CD14-positive monocyte (primary cell): ENCODE results near the gene IGF1R. TPM values are rescaled to one million over a fixed set of nuclear protein-coding genes. Genes with fewer than 3 reads are reported as not detected.

Experiments
- DNase-seq, 3 donors: peaks; one replicate each; pipeline ENCODE4 v3.0.0-alpha.2; 2011 to 2022
- H2AFZ ChIP-seq: 2 replicates; pipeline ENCODE4 v1.6.0; 2012; ENCODE audit warnings: mild to moderate bottlenecking, low read depth, low read length, inconsistent platforms; ENCODE audit not compliant: insufficient read depth, poor library complexity, severe bottlenecking
- H3K27ac ChIP-seq, 2 donors: 1 replicate in 1 of 2; 2 replicates in 1 of 2; pipeline ENCODE4 v1.5.1; 2012 to 2013; ENCODE audit warnings: low read length in 2 of 2, control low read depth in 1 of 2, inconsistent platforms in 1 of 2, low read depth in 1 of 2, mild to moderate bottlenecking in 1 of 2
- H3K27me3 ChIP-seq, 2 donors: one replicate each; pipeline versions ENCODE4 v1.6.0 to v1.6.1; 2011 to 2013; ENCODE audit warnings: low read length in 2 of 2; ENCODE audit not compliant: control insufficient read depth in 2 of 2, insufficient read depth in 2 of 2
- H3K36me3 ChIP-seq, 2 donors: replicated peaks in 1 of 2; 1 replicate in 1 of 2; 2 replicates in 1 of 2; pipeline versions ENCODE4 v1.5.1 to v1.6.1; 2012 to 2013; ENCODE audit warnings: low read length in 2 of 2, control low read depth in 1 of 2, inconsistent platforms in 1 of 2, mild to moderate bottlenecking in 1 of 2; ENCODE audit not compliant: insufficient read depth in 2 of 2, control insufficient read depth in 1 of 2
- H3K4me1 ChIP-seq, 2 donors: 1 replicate in 1 of 2; 2 replicates in 1 of 2; pipeline versions ENCODE4 v1.5.1 to v1.6.1; 2012 to 2013; ENCODE audit warnings: low read length in 2 of 2, control low read depth in 1 of 2, inconsistent platforms in 1 of 2, mild to moderate bottlenecking in 1 of 2, moderate library complexity in 1 of 2; ENCODE audit not compliant: insufficient read depth in 2 of 2, control insufficient read depth in 1 of 2
- H3K4me2 ChIP-seq: replicated peaks from 2 replicates; pipeline ENCODE3; 2012; ENCODE audit warnings: low read length, moderate library complexity, mild to moderate bottlenecking; ENCODE audit not compliant: poor library complexity, severe bottlenecking; ENCODE audit errors: extremely low read depth
- H3K4me3 ChIP-seq, 3 experiments: fragments of 200-600 bp in 1 of 3; sonication (generic) in 1 of 3; replicated peaks in 1 of 3; 1 replicate in 2 of 3; 2 replicates in 1 of 3; pipeline ENCODE4 v1.5.1; 2011 to 2013; ENCODE audit warnings: low read length in 3 of 3, mild to moderate bottlenecking in 3 of 3, control low read depth in 2 of 3, low read depth in 2 of 3, inconsistent platforms in 1 of 3, moderate library complexity in 1 of 3
- H3K79me2 ChIP-seq: 2 replicates; pipeline ENCODE4 v1.6.0; 2012; ENCODE audit warnings: mild to moderate bottlenecking, control low read depth, inconsistent platforms, low read length, moderate library complexity; ENCODE audit not compliant: insufficient read depth
- H3K9ac ChIP-seq: 2 replicates; pipeline ENCODE4 v1.6.0; 2017; ENCODE audit warnings: low read length, mild to moderate bottlenecking; ENCODE audit not compliant: insufficient read depth, poor library complexity, severe bottlenecking
- H3K9me3 ChIP-seq, 2 donors: replicated peaks in 1 of 2; 1 replicate in 1 of 2; 2 replicates in 1 of 2; pipeline versions ENCODE4 v1.5.1 to v1.6.1; 2012 to 2013; ENCODE audit warnings: low read length in 2 of 2, control low read depth in 1 of 2; ENCODE audit not compliant: control insufficient read depth in 1 of 2, insufficient read depth in 1 of 2
- H4K20me1 ChIP-seq: 2 replicates; pipeline ENCODE4 v1.6.0; 2012; ENCODE audit warnings: mild to moderate bottlenecking, low read length, control low read depth, moderate library complexity; ENCODE audit not compliant: insufficient read depth
- H3K27ac Mint-ChIP-seq, 7 donors: one replicate each; pipeline ENCODE4 v1.8.0; 2020; ENCODE audit warnings: mild to moderate bottlenecking in 7 of 7, mixed read lengths in 7 of 7, moderate library complexity in 6 of 7, inconsistent platforms in 2 of 7
- H3K27me3 Mint-ChIP-seq, 3 donors: one replicate each; pipeline ENCODE4 v1.8.0; 2021 to 2022; ENCODE audit warnings: low read depth in 3 of 3, mild to moderate bottlenecking in 3 of 3, mixed read lengths in 3 of 3, moderate library complexity in 3 of 3, inconsistent platforms in 1 of 3
- H3K36me3 Mint-ChIP-seq, 2 donors: one replicate each; pipeline ENCODE4 v1.8.0; 2020; ENCODE audit warnings: mixed read lengths in 2 of 2, inconsistent platforms in 1 of 2, mild to moderate bottlenecking in 1 of 2
- H3K4me1 Mint-ChIP-seq: one replicate; pipeline ENCODE4 v1.8.0; 2020; ENCODE audit warnings: mild to moderate bottlenecking, mixed read lengths
- H3K4me3 Mint-ChIP-seq, 2 donors: one replicate each; pipeline ENCODE4 v1.8.0; 2020; ENCODE audit warnings: mild to moderate bottlenecking in 2 of 2, mixed read lengths in 2 of 2, moderate library complexity in 1 of 2
- H3K9me3 Mint-ChIP-seq, 7 donors: one replicate each; pipeline ENCODE4 v1.8.0; 2020 to 2022; ENCODE audit warnings: mixed read lengths in 7 of 7, mild to moderate bottlenecking in 6 of 7, moderate library complexity in 6 of 7, inconsistent platforms in 2 of 7
- CTCF ChIP-seq: fragments of 200-600 bp; IDR thresholded peaks from one replicate; pipeline ENCODE4 v1.8.0; 2022; ENCODE audit warnings: antibody characterized with exemption, mild to moderate bottlenecking
- WGBS: methylation state at CpG from one replicate; pipeline ENCODE4 v1.1.5; 2013; ENCODE audit warnings: missing lambda C conversion rate; ENCODE audit not compliant: insufficient coverage; 5-methylcytosine and 5-hydroxymethylcytosine counted together
- intact Hi-C, 2 donors: fragments of 100-400 bp; cut with micrococcal nuclease; formaldehyde crosslinking; loops; one replicate each; pipeline versions ENCODE4 v1.15.0 to v1.15.1; 2023
- polyA plus RNA-seq, 3 donors: library from polyadenylated mRNA; depleted of rRNA in 1 of 3; unstranded in 2 of 3; stranded (reverse) in 1 of 3; fragments of 300-500 nt in 2 of 3; fragments of >200 nt in 1 of 3; fragmentation: Illumina TruSeq in 2 of 3; gene quantifications; 1 replicate in 2 of 3; 2 replicates in 1 of 3; pipeline ENCODE4 v1.2.3, GENCODE V29; 2012 to 2021

The IGF1R gene
- polyA plus RNA-seq, 3 donors = 0.35 to 4.9 (median 0.67) TPM

- TF ChIP-seq CTCF = no peak
- DNase-seq = peak in 2 of 3 donors; percentile 29 to 36
- H3K4me2 ChIP-seq = peak overlapping the region; percentile 79
- H3K9me3 ChIP-seq = no peaks in the 10 kb centered on the region
- peaks cover 34 to 57% of the 10 kb centered on the region in 2 donors for H3K27me3 ChIP-seq
- intact Hi-C loops = loop anchor here in 1 of 2 donors (5.0 to 10.0 kb wide), 2 partner anchors 105 to 132 kb away; no protein-coding TSS in a partner anchor
- under 1% methylated on average over 86 of the region's 94 CpGs for WGBS
- H3K9ac ChIP-seq = peak overlapping the region; percentile 74
- peaks cover 31 to 46% of the 10 kb centered on the region in 2 donors for H3K4me1 ChIP-seq
- H3K79me2 ChIP-seq = peaks cover 49% of the 10 kb centered on the region
- Mint-ChIP-seq H3K27me3 (peaks cover 48 to 54% (median 48%) of the 10 kb centered on the region in 3 donors), H3K4me1 (peaks cover 44% of the 10 kb centered on the region), H3K9me3 (peaks cover 0 to 17% (median 10%) of the 10 kb centered on the region in 7 donors), H3K27ac (peak overlapping the region in 3 of 7 donors; percentile 24 to 58 (median 25)), H3K4me3 (peak overlapping the region; percentile 99), H3K36me3 (peaks cover 4 to 17% of the 10 kb centered on the region in 2 donors)
- H4K20me1 ChIP-seq = peaks cover 50% of the 10 kb centered on the region
- peak overlapping the region in 1 of 2 donors; percentile 0 for H3K27ac ChIP-seq
- peak overlapping the region; percentile 77 for H2AFZ ChIP-seq
- peak overlapping the region; percentile 69 to 92 (median 83) for H3K4me3 ChIP-seq
- no peaks in the 10 kb centered on the region for H3K36me3 ChIP-seq
Measured at GRCh38 chr15:98649472-98650416, 1.4 kb downstream of the IGF1R start.

DNA sequence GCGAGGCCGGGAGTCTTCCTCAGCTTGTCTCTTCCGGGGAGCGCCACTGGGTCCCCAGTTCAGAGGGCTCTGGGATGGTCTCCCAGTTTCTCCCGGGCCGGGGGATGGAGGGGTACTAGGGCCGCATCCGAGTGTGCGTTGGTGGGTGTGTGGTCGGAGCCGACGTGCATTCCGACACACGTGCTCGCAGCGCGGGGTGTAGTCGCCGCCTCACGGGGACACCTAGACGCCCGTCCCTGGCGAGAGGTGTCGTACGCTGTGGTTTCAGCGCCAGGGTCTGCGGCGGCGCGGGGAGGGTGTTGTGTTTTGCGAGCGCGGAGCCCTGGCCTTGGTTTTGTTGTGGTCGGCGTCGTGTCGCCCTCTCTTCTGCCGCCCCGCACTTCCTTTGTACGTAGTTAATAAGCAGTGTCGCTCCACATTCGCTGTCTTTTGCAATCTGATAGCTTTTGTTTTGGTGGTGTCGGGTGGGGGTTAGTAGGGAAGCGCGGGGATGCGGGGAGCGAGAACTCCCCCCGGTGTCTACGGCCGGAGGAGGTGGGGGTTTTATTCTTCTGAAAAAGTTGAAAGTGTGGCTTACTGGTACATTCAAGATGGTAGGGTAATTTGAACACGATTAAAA lies 2.2 kb downstream of the IGF1R start:
- under 1% methylated on average over 46 of the region's 51 CpGs for WGBS
- Mint-ChIP-seq H3K9me3 (peaks cover 0 to 17% (median 10%) of the 10 kb centered on the region in 7 donors), H3K27ac (peak overlapping the region; percentile 1 to 83 (median 69)), H3K36me3 (peaks cover 4 to 17% of the 10 kb centered on the region in 2 donors), H3K4me3 (peak overlapping the region; percentile 99), H3K27me3 (peaks cover 44 to 51% (median 46%) of the 10 kb centered on the region in 3 donors), H3K4me1 (peaks cover 44% of the 10 kb centered on the region)
- peak overlapping the region; percentile 69 to 92 (median 83) for H3K4me3 ChIP-seq
- no peaks in the 10 kb centered on the region for H3K36me3 ChIP-seq
- peaks cover 57% of the 10 kb centered on the region for H3K79me2 ChIP-seq
- H3K9me3 ChIP-seq = no peaks in the 10 kb centered on the region
- peaks cover 58% of the 10 kb centered on the region for H4K20me1 ChIP-seq
- H2AFZ ChIP-seq = peak overlapping the region; percentile 77
- H3K4me2 ChIP-seq = peak overlapping the region; percentile 79
- peaks cover 31 to 46% of the 10 kb centered on the region in 2 donors for H3K4me1 ChIP-seq
- intact Hi-C loops = no loop called here
- H3K9ac ChIP-seq = peak overlapping the region; percentile 74
- H3K27ac ChIP-seq = peak overlapping the region in 1 of 2 donors; percentile 0
- H3K27me3 ChIP-seq = peaks cover 30 to 51% of the 10 kb centered on the region in 2 donors
- TF ChIP-seq CTCF = no peak
- peak in 2 of 3 donors; percentile 26 for DNase-seq
